Lower lobe of right lung (tissue), 2 donors: ENCODE data around the gene OR4A16. TPM values are rescaled to one million over a fixed set of nuclear protein-coding genes. Genes with fewer than 3 reads are reported as not detected.

Experiments
- ATAC-seq, 2 donors: fragments of 200-7000 bp; cut with Tn5 transposase; one replicate each; pipeline ENCODE4 v1.9.1; 2020 to 2022; ENCODE audit warnings: mild to moderate bottlenecking in 2 of 2, moderate library complexity in 2 of 2
- DNase-seq: peaks from one replicate; pipeline ENCODE4 v3.0.0-alpha.2; 2020
- H3K27ac ChIP-seq: fragments of 200-600 bp; one replicate; pipeline ENCODE4 v1.8.0; 2022
- H3K27me3 ChIP-seq: fragments of 200-600 bp; one replicate; pipeline ENCODE4 v1.8.0; 2022; ENCODE audit warnings: low read depth
- H3K36me3 ChIP-seq: fragments of 200-600 bp; one replicate; pipeline ENCODE4 v1.8.0; 2022; ENCODE audit warnings: mild to moderate bottlenecking
- H3K4me1 ChIP-seq: fragments of 200-600 bp; one replicate; pipeline ENCODE4 v1.8.0; 2022
- H3K4me3 ChIP-seq: fragments of 200-600 bp; one replicate; pipeline ENCODE4 v1.8.0; 2022; ENCODE audit warnings: mild to moderate bottlenecking
- H3K9me3 ChIP-seq: fragments of 200-600 bp; one replicate; pipeline ENCODE4 v1.8.0; 2022
- intact Hi-C: fragments of 100-400 bp; cut with DNase I; formaldehyde crosslinking; loops from one replicate; pipeline ENCODE4 v1.11.0; 2022
- long read RNA-seq: library from polyadenylated mRNA; unstranded; transcript quantifications from one replicate; pipeline ENCODE4 v2.0.0, GENCODE V29; 2021
- total RNA-seq: library from RNA; stranded (reverse); fragmentation: NEBNext Ultra II Directional; extraction: Animal tissue kit (Norgen Biotek cat#: 25700); gene quantifications from one replicate; pipeline ENCODE4 v1.2.1, GENCODE V29; 2021
- TF ChIP-seq, protein P1 (sequence below): fragments of 200-600 bp; IDR thresholded peaks from one replicate; pipeline ENCODE4 v1.8.0; 2022; ENCODE audit warnings: antibody characterized with exemption, mild to moderate bottlenecking
- donor health status: DM: no; HTN: yes; CAD: no; lungs with severe emphysema.

The OR4A16 gene, protein sequence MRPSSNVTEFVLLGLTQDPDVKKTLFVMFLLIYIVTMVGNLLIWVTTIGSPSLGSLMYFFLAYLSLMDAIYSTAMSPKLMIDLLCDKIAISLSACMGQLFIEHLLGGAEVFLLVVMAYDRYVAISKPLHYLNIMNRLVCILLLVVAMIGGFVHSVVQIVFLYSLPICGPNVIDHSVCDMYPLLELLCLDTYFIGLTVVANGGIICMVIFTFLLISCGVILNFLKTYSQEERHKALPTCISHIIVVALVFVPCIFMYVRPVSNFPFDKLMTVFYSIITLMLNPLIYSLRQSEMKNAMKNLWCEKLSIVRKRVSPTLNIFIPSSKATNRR
- not detected for total RNA-seq
- long read RNA-seq, result 0 reads

GRCh38 chr11:55342901-55343300 is at the start of gene OR4A16:
Gene OR4A16, plus strand, starts transcription at chr11:55343201. Its CDS starts 0 bp downstream, at chr11:55343201.
- no peak for ATAC-seq
- DNase-seq, result no peak
- H3K9me3 ChIP-seq, result no peaks in the 10 kb centered on the region
- no peaks in the 10 kb centered on the region for H3K27me3 ChIP-seq
- no peaks in the 10 kb centered on the region for H3K36me3 ChIP-seq
- TF ChIP-seq, protein P1, sequence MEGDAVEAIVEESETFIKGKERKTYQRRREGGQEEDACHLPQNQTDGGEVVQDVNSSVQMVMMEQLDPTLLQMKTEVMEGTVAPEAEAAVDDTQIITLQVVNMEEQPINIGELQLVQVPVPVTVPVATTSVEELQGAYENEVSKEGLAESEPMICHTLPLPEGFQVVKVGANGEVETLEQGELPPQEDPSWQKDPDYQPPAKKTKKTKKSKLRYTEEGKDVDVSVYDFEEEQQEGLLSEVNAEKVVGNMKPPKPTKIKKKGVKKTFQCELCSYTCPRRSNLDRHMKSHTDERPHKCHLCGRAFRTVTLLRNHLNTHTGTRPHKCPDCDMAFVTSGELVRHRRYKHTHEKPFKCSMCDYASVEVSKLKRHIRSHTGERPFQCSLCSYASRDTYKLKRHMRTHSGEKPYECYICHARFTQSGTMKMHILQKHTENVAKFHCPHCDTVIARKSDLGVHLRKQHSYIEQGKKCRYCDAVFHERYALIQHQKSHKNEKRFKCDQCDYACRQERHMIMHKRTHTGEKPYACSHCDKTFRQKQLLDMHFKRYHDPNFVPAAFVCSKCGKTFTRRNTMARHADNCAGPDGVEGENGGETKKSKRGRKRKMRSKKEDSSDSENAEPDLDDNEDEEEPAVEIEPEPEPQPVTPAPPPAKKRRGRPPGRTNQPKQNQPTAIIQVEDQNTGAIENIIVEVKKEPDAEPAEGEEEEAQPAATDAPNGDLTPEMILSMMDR, result no peak
- H3K4me3 ChIP-seq, result no peak within 1 kb of the TSS
- no peaks in the 10 kb centered on the region for H3K4me1 ChIP-seq
- intact Hi-C loops, result no loop called here
- H3K27ac ChIP-seq, result no peak within 1 kb of the TSS

DNA sequence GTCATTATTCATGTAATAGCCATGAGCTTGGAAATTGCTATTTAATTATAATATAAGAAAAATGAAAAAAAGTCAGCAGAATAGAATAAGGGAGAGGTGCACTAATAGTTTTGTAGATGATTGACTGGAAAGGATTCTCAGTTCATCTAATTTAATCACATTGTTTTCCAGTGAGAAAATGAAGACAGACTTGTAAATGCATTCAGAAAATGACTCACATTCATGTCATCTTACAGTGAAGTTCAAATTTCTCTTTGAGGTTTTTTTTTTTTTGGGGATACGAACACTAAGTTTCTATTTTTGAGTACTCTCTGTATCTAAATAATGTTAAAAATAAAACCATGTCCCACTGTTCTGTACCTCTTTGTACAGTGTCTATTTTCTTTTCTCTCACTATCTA is 18.5 kb upstream of the OR4A16 start:
- Histone ChIP-seq H3K27ac (no peak overlapping the region), H3K27me3 (no peaks in the 10 kb centered on the region), H3K9me3 (peaks cover 3% of the 10 kb centered on the region), H3K36me3 (no peaks in the 10 kb centered on the region), H3K4me3 (no peak overlapping the region), H3K4me1 (no peaks in the 10 kb centered on the region)
- TF ChIP-seq, protein P1, result no peak
- DNase-seq (no peak), ATAC-seq (no peak)
- intact Hi-C loops, result no loop called here

GRCh38 chr11:55345306-55345705 is 2.3 kb downstream of the OR4A16 start:
- no peak overlapping the region for H3K4me3 ChIP-seq

DNA sequence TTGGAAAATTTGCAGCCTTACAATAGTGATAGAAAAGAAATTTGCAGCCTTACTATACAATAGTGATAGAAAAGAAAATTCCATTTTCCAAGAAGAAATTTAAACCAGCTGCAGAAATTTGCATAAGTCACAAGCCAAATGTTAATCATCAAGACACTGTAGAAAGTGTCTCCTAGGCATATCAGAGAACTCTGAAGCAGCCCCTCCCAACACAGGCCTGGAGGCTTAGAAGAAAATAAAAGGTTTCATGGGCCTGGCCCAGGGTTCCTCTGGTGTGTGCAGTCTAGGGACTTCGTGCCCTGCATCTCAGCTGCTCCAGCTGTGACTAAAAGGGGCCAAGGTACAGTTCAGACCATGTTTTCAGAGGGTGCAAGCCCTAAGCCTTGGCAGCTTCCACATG is 6.0 kb downstream of the OR4A16 start:
- intact Hi-C loops, result no loop called here
- no peaks in the 10 kb centered on the region for H3K27me3 ChIP-seq
- TF ChIP-seq, protein P1, result no peak
- no peak overlapping the region for H3K4me3 ChIP-seq
- no peaks in the 10 kb centered on the region for H3K9me3 ChIP-seq
- H3K36me3 ChIP-seq, result no peaks in the 10 kb centered on the region
- ATAC-seq (no peak), DNase-seq (no peak)
- H3K27ac ChIP-seq, result no peak overlapping the region
- H3K4me1 ChIP-seq, result no peaks in the 10 kb centered on the region

More at GRCh38 chr11:55345306-55345705, 2.3 kb downstream of the OR4A16 start:
- Histone ChIP-seq H3K4me1 (no peaks in the 10 kb centered on the region), H3K9me3 (no peaks in the 10 kb centered on the region), H3K27ac (no peak overlapping the region), H3K27me3 (no peaks in the 10 kb centered on the region), H3K36me3 (no peaks in the 10 kb centered on the region)
- DNase-seq (no peak), ATAC-seq (no peak)
- intact Hi-C loops, result no loop called here
- TF ChIP-seq, protein P1, result no peak

DNA sequence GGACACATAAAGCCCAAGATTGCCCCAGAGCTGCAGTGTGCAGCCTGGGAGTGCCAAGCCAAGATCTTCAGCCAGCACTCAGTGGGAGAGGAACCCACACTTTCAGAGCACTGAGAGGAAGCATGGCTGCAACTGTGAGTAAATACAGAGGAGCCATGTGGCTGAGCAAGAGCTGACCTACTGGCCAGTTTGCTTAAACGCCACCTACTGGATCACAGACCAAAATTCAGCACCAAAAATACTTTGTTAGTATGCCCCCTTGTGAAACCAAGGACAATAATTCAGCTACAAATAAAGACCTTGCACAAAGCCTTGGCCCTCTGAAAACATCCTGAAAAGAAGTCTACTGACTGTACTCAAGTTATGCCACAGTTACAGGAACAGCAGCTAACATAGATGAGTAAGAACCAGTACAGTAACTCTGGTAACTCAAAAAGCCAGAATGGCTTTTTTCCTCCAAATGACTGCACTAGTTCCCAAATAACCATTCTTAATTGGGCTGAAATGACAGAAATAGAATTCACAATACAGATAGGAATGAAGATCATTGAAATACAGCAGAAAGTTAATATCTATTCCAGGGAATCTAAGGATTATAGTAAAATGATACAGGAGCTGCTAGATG is 14.7 kb downstream of the OR4A16 start:
- H3K27ac ChIP-seq, result no peak overlapping the region
- no peak overlapping the region for H3K4me3 ChIP-seq
- TF ChIP-seq, protein P1, result no peak
- ATAC-seq (no peak), DNase-seq (no peak)
- no peaks in the 10 kb centered on the region for H3K4me1 ChIP-seq
- no peaks in the 10 kb centered on the region for H3K27me3 ChIP-seq
- H3K36me3 ChIP-seq, result no peaks in the 10 kb centered on the region
- intact Hi-C loops, result no loop called here
- H3K9me3 ChIP-seq, result no peaks in the 10 kb centered on the region
